22Rv1 (cell line): ENCODE data around the gene TMEM181.
"Not testable (repeated sequence)": the region's sequence is repeated elsewhere in the genome, so short reads cannot be mapped to it uniquely, and the experiment has no call there.

ENCODE experiments used
- ZFX ChIP-seq: fragments of 450-650 bp; IDR thresholded peaks from 2 replicates; pipeline ENCODE4 v1.6.1; 2017; ENCODE audit warnings: antibody characterized with exemption, borderline replicate concordance
- TF ChIP-seq, protein P1 (sequence below): fragments of 450-650 bp; IDR thresholded peaks from 2 replicates; pipeline ENCODE4 v1.5.1; 2017; ENCODE audit warnings: mild to moderate bottlenecking

DNA sequence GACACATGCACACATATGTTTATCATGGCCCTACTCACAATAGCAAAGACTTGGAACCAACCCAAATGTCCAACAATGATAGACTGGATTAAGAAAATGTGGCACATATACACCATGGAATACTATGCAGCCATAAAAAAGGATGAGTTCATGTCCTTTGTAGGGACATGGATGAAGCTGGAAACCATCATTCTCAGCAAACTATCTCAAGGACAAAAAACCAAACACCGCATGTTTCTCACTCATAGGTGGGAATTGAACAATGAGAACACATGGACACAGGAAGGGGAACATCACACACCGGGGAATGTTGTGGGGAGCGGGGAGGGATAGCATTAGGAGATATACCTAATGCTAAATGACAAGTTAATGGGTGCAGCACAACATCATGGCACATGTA lies 117.2 kb downstream of the TMEM181 start:
- TF ChIP-seq, protein P1, sequence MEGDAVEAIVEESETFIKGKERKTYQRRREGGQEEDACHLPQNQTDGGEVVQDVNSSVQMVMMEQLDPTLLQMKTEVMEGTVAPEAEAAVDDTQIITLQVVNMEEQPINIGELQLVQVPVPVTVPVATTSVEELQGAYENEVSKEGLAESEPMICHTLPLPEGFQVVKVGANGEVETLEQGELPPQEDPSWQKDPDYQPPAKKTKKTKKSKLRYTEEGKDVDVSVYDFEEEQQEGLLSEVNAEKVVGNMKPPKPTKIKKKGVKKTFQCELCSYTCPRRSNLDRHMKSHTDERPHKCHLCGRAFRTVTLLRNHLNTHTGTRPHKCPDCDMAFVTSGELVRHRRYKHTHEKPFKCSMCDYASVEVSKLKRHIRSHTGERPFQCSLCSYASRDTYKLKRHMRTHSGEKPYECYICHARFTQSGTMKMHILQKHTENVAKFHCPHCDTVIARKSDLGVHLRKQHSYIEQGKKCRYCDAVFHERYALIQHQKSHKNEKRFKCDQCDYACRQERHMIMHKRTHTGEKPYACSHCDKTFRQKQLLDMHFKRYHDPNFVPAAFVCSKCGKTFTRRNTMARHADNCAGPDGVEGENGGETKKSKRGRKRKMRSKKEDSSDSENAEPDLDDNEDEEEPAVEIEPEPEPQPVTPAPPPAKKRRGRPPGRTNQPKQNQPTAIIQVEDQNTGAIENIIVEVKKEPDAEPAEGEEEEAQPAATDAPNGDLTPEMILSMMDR: not testable (repeated sequence)
- not testable (repeated sequence) for TF ChIP-seq ZFX
